Heart right ventricle (tissue), 16 donors: Measurements from ENCODE around the gene RPL7L1. TPM values are rescaled to one million over a fixed set of nuclear protein-coding genes. Genes with fewer than 3 reads are reported as not detected.
A peak's percentile ranks its signal among the peaks of the same experiment; 100 is the strongest.

ENCODE experiments used
- ATAC-seq, 8 donors: fragments of 200-7000 bp; cut with Tn5 transposase; one replicate each; pipeline ENCODE4 v1.9.1; 2020; ENCODE audit warnings: mild to moderate bottlenecking in 8 of 8, moderate library complexity in 8 of 8, moderate number of reproducible peaks in 1 of 8
- DNase-seq, 2 donors: peaks; one replicate each; pipeline ENCODE4 v3.0.0-alpha.2; 2020
- H3K27ac ChIP-seq, 10 donors: fragments of 200-600 bp; sonication (generic) in 2 of 10; one replicate each; pipeline versions ENCODE4 v1.5.0 to v1.8.0; 2020 to 2022; ENCODE audit warnings: mild to moderate bottlenecking in 3 of 10
- H3K27me3 ChIP-seq, 7 donors: fragments of 200-600 bp; one replicate each; pipeline ENCODE4 v1.8.0; 2021 to 2022; ENCODE audit warnings: mild to moderate bottlenecking in 2 of 7
- H3K36me3 ChIP-seq, 9 donors: fragments of 200-600 bp; sonication (generic) in 1 of 9; one replicate each; pipeline versions ENCODE4 v1.5.0 to v1.8.0; 2020 to 2022; ENCODE audit warnings: mild to moderate bottlenecking in 2 of 9
- H3K4me1 ChIP-seq, 9 donors: fragments of 200-600 bp; sonication (generic) in 1 of 9; one replicate each; pipeline versions ENCODE4 v1.5.0 to v1.8.0; 2020 to 2022; ENCODE audit warnings: mild to moderate bottlenecking in 4 of 9
- H3K4me3 ChIP-seq, 10 donors: fragments of 200-600 bp; sonication (generic) in 2 of 10; one replicate each; pipeline versions ENCODE4 v1.5.0 to v1.8.0; 2020 to 2022; ENCODE audit warnings: mild to moderate bottlenecking in 7 of 10, moderate library complexity in 2 of 10
- H3K9me3 ChIP-seq, 11 donors: fragments of 200-600 bp in 10 of 11; sonication (generic) in 2 of 11; one replicate each; pipeline versions ENCODE4 v1.5.0 to v1.8.0; 2013 to 2022; ENCODE audit warnings: mild to moderate bottlenecking in 2 of 11, control low read depth in 1 of 11, moderate library complexity in 1 of 11
- CTCF ChIP-seq, 9 donors: fragments of 200-600 bp; sonication (generic) in 2 of 9; IDR thresholded peaks; one replicate each; pipeline versions ENCODE4 v1.5.0 to v1.8.0; 2021 to 2022; ENCODE audit warnings: antibody characterized with exemption in 9 of 9, mild to moderate bottlenecking in 5 of 9, moderate library complexity in 1 of 9
- WGBS, 2 donors: extraction: QIAGEN DNeasy Blood & Tissue Kit; methylation state at CpG; one replicate each; pipeline ENCODE4 v1.1.7; 2013; ENCODE audit warnings: inconsistent platforms in 1 of 2; 5-methylcytosine and 5-hydroxymethylcytosine counted together
- intact Hi-C, 10 donors: fragments of 100-400 bp; cut with DNase I; formaldehyde crosslinking; loops; one replicate each; pipeline versions ENCODE4 v1.11.1 to v1.14.2; 2022
- polyA plus RNA-seq, 2 donors: library from polyadenylated mRNA; stranded (reverse); fragments of 200-250 nt; gene quantifications; one replicate each; pipeline ENCODE4 v1.2.3, GENCODE V29; 2013
- total RNA-seq, 10 donors: library from RNA; stranded (reverse); fragmentation: NEBNext Ultra II Directional in 3 of 10; extraction: Animal tissue kit (Norgen Biotek cat#: 25700) in 3 of 10; gene quantifications; one replicate each; pipeline versions ENCODE4 v1.2.1 to v1.2.4, GENCODE V29; 2021 to 2023
- donor health status: Arrhythmogenic right ventricular cardiomyopathy.
- donor health status: ischemic (EF 13 %, LVEDD 7.1; RV severe dilation, severe dysfunction).
- donor health status: healthy with polysubstance abuse.
- donor health status: DM: no; HTN: yes; CAD: no.
- donor health status: DM: no; HTN: no; CAD: no.
- donor health status: ischemic (EF 25% LVEDD 6.9; RV normal size, moderate dysfunction).
- donor health status: ischemic (EF 25% LVEDD 5.7; RV mildly dilated, moderate dysfunction).
- donor health status: healthy.
- donor health status: DM: yes; HTN: yes; CAD: no.
- donor health status: Ischemic cardiomyopathy.
- donor health status: ischemic (EF 35%, LVEDD 5.7; RV mildly dilated, moderate dysfunction).
- donor health status: nonischemic (EF 11% LVEDD 7.7; RV severe dilation, severe dysfunction).
- donor health status: DM: yes; HTN: yes; CAD: no.
- donor health status: PGD.
- donor health status: ischemic (EF 29% LVEDD 5.4; RV normal size, mild dysfunction).
- donor health status: nonischemic (EF 23%, LVEDD 6.1; RV moderate dilation, normal function).

RPL7L1 gene
- total and polyA plus RNA-seq, 12 donors = 23.7 to 52.5 (median 44.7) TPM

DNA sequence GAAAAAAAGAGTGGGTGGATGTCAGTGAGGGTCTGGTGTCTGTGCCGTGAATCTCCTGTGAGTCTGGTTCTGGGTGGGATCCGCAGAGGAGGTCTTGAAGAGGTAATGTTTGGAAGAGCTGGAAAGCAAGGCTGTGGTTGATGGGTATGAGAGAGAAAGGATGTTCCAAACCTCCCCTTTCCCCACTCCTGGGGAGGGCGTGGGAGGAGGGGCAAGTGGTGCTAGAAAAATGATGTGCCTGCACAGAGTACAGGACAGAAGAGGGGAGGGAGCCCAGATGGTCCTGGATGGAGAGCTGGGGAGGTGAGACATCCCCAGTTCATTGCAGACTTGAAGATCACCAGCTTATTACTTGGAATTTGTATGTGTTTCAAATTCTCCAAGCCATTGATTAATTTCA is 53.0 kb downstream of the RPL7L1 start:
- TF ChIP-seq CTCF (IDR thresholded peaks at IDR 0.05) = no peak
- 95% methylated on average over 3 of the region's 3 CpGs for WGBS, 2 donors
- Histone ChIP-seq H3K4me3 (peak overlapping the region in 1 of 10 donors; percentile 1), H3K9me3 (no peaks in the 10 kb centered on the region), H3K36me3 (peaks cover 0 to 50% (median 16%) of the 10 kb centered on the region in 9 donors), H3K27me3 (no peaks in the 10 kb centered on the region), H3K4me1 (peaks cover 0 to 62% (median 18%) of the 10 kb centered on the region in 9 donors), H3K27ac (peak overlapping the region in 1 of 10 donors; percentile 95)
- DNase-seq = no peak
- no peak for ATAC-seq
- intact Hi-C loops = loop anchor here in 2 of 10 donors (5.0 kb wide), 2 partner anchors 40 to 45 kb away; partner anchors contain the start of gene PEX6 (in 1 of the 2)

DNA sequence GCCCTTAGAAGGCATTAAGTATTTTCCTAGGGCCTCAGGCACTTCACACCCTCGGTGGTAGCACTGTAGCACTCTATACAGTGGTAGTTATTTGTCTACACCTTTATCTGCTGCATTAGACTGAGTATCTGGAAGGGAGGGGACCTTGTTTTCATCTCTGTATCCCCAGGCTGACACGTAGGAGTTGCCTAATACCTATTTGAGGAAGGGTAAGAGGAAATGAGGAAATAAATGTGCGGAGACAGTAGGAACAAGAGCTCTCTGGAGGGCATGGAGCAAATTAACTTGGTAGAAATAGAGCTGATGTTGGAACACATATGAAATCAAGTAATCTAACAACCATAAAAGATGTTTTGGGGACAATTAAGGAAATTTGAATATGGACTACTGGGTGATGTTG is 53.8 kb downstream of the RPL7L1 start:
- Histone ChIP-seq H3K36me3 (peaks cover 0 to 58% (median 24%) of the 10 kb centered on the region in 9 donors), H3K27ac (peak overlapping the region in 1 of 10 donors; percentile 95), H3K27me3 (no peaks in the 10 kb centered on the region), H3K4me3 (peak overlapping the region in 1 of 10 donors; percentile 1), H3K9me3 (no peaks in the 10 kb centered on the region), H3K4me1 (peaks cover 0 to 55% (median 17%) of the 10 kb centered on the region in 9 donors)
- ATAC-seq (no peak), DNase-seq (no peak)
- WGBS, 2 donors = 55 to 56% methylated on average over 3 of the region's 3 CpGs
- intact Hi-C loops = loop anchor here in 2 of 10 donors (5.0 kb wide), 2 partner anchors 39 to 44 kb away; partner anchors contain the start of gene PEX6 (in 1 of the 2)
- TF ChIP-seq CTCF (IDR thresholded peaks at IDR 0.05) = no peak

DNA sequence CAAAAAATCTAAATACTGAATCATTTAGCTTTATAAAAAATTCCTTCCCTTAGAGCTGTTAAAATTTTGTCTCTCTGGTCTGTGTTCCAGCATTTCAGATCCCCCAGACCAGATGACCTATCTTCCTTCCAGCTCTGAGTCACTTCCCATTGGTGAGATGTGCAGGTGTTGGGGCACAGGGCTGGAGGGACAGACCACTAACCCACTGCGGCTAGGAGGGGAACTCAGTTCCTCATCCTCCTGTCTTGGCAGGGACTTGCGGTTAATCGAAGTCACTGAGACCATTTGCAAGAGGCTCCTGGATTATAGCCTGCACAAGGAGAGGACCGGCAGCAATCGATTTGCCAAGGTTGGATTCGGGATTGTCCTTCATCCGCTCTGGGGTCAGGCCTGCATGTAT is 55.9 kb downstream of the RPL7L1 start:
- Histone ChIP-seq H3K27me3 (no peaks in the 10 kb centered on the region), H3K36me3 (peaks cover 0 to 77% (median 31%) of the 10 kb centered on the region in 9 donors), H3K4me3 (no peak overlapping the region), H3K27ac (no peak overlapping the region), H3K9me3 (no peaks in the 10 kb centered on the region), H3K4me1 (peaks cover 0 to 47% (median 12%) of the 10 kb centered on the region in 9 donors)
- ATAC-seq (no peak), DNase-seq (no peak)
- WGBS, 2 donors = 83 to 85% methylated on average over 7 of the region's 7 CpGs
- intact Hi-C loops = loop anchor here in 1 of 10 donors (2.0 kb wide), 1 partner anchor 35 kb away; no protein-coding TSS in a partner anchor
- TF ChIP-seq CTCF (IDR thresholded peaks at IDR 0.05) = no peak

GRCh38 chr6:42936398-42936797 is 57.0 kb downstream of the RPL7L1 start:
- Histone ChIP-seq H3K9me3 (no peaks in the 10 kb centered on the region), H3K27ac (no peak overlapping the region), H3K36me3 (peaks cover 0 to 86% (median 31%) of the 10 kb centered on the region in 9 donors), H3K27me3 (no peaks in the 10 kb centered on the region), H3K4me3 (no peak overlapping the region), H3K4me1 (peaks cover 0 to 36% (median under 1%) of the 10 kb centered on the region in 9 donors)
- no peak for TF ChIP-seq CTCF (IDR thresholded peaks at IDR 0.05)
- no peak for DNase-seq
- WGBS, 2 donors = 91 to 95% methylated on average over 11 of the region's 11 CpGs
- no peak for ATAC-seq
- intact Hi-C loops = no loop called here
